Activated naive CD4-positive, alpha-beta T cell treated with anti-CD3 and anti-CD28 coated beads, Interleukin-2, amount 10 ng/mL, durations not matched to agents 7 days and 5 days (primary cell): Measurements from ENCODE around the gene ADORA2A.

Experiments used
- CTCF ChIA-PET: fragments of 350-600 bp; sonication (Branson Sonifier 250); formaldehyde crosslinking; loops from one replicate; lab custom pipeline; 2021; ENCODE audit warnings: antibody characterized with exemption; lab: Charles Lee
- DNase-seq: peaks from one replicate; pipeline ENCODE4 v3.0.0-alpha.2; 2020
- H3K27ac Mint-ChIP-seq: one replicate; pipeline ENCODE4 v1.8.0; 2021; ENCODE audit warnings: mild to moderate bottlenecking, moderate library complexity, mixed read lengths
- H3K27me3 Mint-ChIP-seq: one replicate; pipeline ENCODE4 v1.8.0; 2021; ENCODE audit warnings: mild to moderate bottlenecking, mixed read lengths
- H3K36me3 Mint-ChIP-seq: one replicate; pipeline ENCODE4 v1.8.0; 2021; ENCODE audit warnings: mixed read lengths
- H3K4me1 Mint-ChIP-seq: one replicate; pipeline ENCODE4 v1.8.0; 2021; ENCODE audit warnings: mixed read lengths
- H3K4me3 Mint-ChIP-seq: one replicate; pipeline ENCODE4 v1.8.0; 2021; ENCODE audit warnings: mild to moderate bottlenecking, moderate library complexity, mixed read lengths
- H3K9me3 Mint-ChIP-seq: one replicate; pipeline ENCODE4 v1.8.0; 2021; ENCODE audit warnings: mixed read lengths

The ADORA2A gene

DNA sequence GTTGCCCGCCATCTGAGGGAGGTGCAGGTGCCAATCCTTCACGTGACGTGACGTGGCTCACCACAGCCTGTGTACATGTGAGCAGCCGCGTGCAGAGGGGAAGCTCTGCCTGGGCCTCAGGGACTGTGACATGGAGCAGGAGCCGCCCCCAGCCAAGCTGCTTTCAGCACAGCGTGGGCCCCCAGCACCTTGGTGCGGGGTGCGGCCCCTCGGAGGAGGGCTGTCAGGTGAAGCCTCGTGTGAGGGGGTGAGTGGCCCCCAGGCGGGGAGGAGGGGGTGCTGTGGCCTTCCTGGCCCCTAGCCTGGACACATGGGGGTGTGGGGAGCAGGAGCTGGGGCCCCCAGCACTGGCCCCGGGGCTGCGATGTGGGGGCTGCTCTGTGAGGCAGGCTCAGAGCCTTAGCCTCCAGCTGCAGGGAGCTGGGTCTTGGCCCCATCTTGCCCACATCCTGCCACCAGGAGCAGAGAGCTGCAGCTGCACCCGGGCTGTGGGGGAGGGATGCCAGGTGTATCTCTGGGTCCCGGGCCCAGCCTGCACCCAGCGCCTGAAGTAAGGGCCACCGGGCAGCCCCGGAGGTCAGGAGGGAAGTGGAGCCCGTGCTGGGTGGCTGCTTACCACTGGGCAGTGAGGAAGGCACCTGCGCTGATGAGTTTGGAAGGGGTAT lies at the start of gene ADORA2A:
TSS of gene ADORA2A (plus strand) at position 100 of the 665 bp plus-strand sequence. CDS start 5,806 bp downstream, outside the sequence.
- peaks cover 73% of the 10 kb centered on the region for H3K4me1 Mint-ChIP-seq
- DNase-seq: peak; percentile 92
- peaks cover 11% of the 10 kb centered on the region for H3K36me3 Mint-ChIP-seq
- peaks cover 27% of the 10 kb centered on the region for H3K27me3 Mint-ChIP-seq
- H3K27ac Mint-ChIP-seq: peak within 1 kb of the TSS; percentile 93
- H3K9me3 Mint-ChIP-seq: no peaks in the 10 kb centered on the region
- CTCF ChIA-PET: interaction anchor here (0.8 to 1.7 kb wide), 5 partner anchors 27 to 97 kb away, joined by 3 to 9 read pairs (median 4); no protein-coding TSS in a partner anchor
- peak within 1 kb of the TSS; percentile 83 for H3K4me3 Mint-ChIP-seq

DNA sequence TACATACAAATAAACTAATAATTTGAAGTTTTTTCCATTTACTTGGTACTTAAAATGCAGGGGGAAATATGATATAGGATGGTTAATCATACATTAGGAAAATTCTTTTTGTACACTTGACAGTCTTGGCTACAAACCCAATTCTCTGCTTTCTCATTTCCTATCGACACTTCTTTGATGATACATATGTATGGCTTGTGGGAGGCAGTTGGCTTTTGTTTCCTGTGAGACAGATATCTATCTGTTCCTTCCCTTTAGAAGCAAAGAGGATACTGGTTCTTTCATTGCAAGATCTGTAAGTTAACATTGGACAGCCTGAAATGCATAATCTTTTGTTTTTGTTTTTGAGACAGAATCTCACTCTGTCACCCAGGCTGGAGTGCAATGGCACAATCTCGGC lies 47.9 kb upstream of the ADORA2A start:
- peaks cover 40% of the 10 kb centered on the region for H3K4me1 Mint-ChIP-seq
- no peaks in the 10 kb centered on the region for H3K9me3 Mint-ChIP-seq
- H3K27me3 Mint-ChIP-seq: no peaks in the 10 kb centered on the region
- H3K36me3 Mint-ChIP-seq: peaks cover 40% of the 10 kb centered on the region
- CTCF ChIA-PET: no interaction called here
- H3K4me3 Mint-ChIP-seq: peak overlapping the region; percentile 44
- H3K27ac Mint-ChIP-seq: peak overlapping the region; percentile 90
- DNase-seq: peak; percentile 43

DNA sequence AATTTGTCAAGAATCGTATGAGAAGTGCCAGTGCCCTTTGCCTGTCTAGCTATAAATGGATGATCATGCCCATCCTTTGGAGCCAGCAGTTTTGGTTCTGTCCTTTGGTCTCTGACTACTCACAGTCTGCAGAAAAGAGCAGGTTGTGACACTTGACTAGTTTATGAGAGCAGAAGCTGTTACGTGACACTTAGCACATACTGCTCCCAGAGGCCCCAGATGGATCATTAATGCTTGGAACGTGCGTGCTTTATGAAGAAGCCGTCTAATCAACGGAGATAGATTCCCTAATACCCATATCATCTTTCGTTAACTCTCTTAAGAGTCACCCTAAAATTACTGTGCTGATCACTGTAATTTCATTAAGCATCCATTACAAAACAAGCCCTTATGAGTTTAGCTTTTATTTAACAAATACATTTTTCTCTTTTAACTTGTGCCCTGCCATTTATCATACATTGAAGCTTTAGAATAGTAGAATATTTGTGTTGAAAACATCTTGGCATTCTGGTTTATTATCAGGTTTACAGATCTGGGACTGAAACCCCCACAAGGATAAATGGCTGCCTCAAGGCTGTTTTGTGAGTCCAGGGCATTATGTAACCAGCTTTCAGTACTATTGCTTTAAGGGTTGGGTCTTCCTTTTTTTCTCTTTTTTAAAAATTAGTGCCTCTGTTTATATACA lies 47.0 kb upstream of the ADORA2A start:
- peaks cover 40% of the 10 kb centered on the region for H3K4me1 Mint-ChIP-seq
- H3K27me3 Mint-ChIP-seq: no peaks in the 10 kb centered on the region
- CTCF ChIA-PET: no interaction called here
- no peak for DNase-seq
- H3K27ac Mint-ChIP-seq: peak overlapping the region; percentile 90
- peaks cover 32% of the 10 kb centered on the region for H3K36me3 Mint-ChIP-seq
- H3K9me3 Mint-ChIP-seq: no peaks in the 10 kb centered on the region
- no peak overlapping the region for H3K4me3 Mint-ChIP-seq

DNA sequence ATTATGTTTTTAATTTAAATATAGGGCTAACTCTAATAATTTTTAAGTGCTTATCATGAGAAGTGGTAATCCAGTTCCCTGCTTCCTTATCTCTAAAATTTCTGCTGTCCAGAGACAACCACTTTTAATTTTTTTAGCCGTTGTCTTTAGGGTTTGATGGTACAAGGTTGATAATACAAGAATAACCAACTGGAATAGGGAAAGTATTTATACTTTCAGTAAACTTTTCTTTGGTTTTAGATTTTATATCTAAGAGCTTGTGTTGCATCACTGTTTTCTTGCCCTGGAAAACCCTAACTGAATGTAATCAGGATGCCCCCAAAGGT lies 46.5 kb upstream of the ADORA2A start:
- CTCF ChIA-PET: no interaction called here
- H3K4me1 Mint-ChIP-seq: peaks cover 38% of the 10 kb centered on the region
- H3K27ac Mint-ChIP-seq: no peak overlapping the region
- no peaks in the 10 kb centered on the region for H3K9me3 Mint-ChIP-seq
- H3K27me3 Mint-ChIP-seq: no peaks in the 10 kb centered on the region
- H3K36me3 Mint-ChIP-seq: peaks cover 31% of the 10 kb centered on the region
- no peak overlapping the region for H3K4me3 Mint-ChIP-seq
- no peak for DNase-seq

DNA sequence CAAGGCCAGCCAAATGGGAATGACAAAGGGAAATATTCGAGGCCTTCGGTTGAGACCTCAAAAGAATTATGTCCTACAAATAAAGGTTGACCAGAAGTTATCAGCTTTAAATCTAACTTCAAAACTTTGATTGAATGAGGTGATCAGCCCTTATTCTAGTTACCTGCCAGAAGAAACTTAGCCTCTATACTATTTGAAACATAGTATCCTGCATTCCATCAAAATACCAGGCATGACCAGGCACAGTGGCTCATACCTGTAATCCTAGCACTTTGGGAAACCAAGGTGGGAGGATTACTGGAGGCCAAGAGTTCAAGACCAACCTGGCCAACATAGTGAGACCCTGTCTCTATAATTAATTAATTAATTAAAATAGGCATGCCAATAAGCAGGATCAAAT lies 44.3 kb upstream of the ADORA2A start:
- Mint-ChIP-seq H3K4me3 (no peak overlapping the region), H3K36me3 (peaks cover 17% of the 10 kb centered on the region), H3K27me3 (no peaks in the 10 kb centered on the region), H3K9me3 (no peaks in the 10 kb centered on the region), H3K4me1 (peaks cover 23% of the 10 kb centered on the region), H3K27ac (no peak overlapping the region)
- no peak for DNase-seq
- CTCF ChIA-PET: no interaction called here

DNA sequence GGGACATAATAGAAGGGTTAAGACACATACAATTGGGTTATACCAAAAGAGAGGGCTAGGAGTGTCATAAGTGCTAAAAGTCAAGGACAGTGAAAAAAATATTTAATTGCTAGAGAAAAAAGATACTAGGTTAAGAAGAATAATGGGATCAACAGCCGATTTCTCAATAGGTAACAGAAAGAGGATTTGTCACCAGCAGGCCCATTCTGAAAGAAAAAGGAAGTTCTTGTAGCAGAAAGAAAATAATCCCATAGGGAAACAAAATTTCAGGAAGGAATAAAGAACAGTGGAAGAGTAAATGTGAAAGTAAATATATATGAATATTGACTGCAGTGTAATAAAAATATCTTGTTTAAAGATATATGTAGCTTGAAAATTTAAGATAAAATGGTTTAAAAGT lies 43.3 kb upstream of the ADORA2A start:
- Mint-ChIP-seq H3K4me3 (no peak overlapping the region), H3K9me3 (no peaks in the 10 kb centered on the region), H3K27ac (no peak overlapping the region), H3K27me3 (no peaks in the 10 kb centered on the region), H3K4me1 (peaks cover 15% of the 10 kb centered on the region), H3K36me3 (peaks cover 17% of the 10 kb centered on the region)
- DNase-seq: no peak
- CTCF ChIA-PET: no interaction called here

DNA sequence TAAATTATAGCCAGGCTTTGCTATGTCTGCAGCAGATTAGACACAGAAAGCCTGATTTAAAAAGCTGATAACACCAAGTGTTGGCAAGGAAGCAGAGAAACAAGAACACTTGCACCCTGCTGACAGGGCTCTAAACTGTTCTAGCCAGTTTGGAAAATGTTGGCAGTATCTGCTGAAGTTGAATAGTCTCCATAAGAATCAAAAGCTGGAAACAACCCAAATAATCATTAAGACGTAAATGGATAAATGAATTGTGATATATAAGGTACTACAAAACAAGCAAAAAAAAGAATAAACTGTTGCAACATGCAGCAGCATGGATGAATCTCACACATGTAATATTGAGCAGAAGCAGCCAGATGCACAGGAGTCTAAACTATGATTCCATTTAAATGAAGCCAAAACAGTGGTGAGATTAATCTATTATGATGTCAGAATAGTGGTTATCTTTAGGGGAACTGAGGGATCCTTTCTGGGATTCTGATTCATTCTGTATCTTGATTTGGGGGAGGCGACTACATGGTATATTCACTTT lies 40.4 kb upstream of the ADORA2A start:
- Mint-ChIP-seq H3K27me3 (no peaks in the 10 kb centered on the region), H3K36me3 (peaks cover 17% of the 10 kb centered on the region), H3K27ac (no peak overlapping the region), H3K4me1 (peaks cover 18% of the 10 kb centered on the region), H3K9me3 (no peaks in the 10 kb centered on the region), H3K4me3 (no peak overlapping the region)
- CTCF ChIA-PET: interaction anchor here (0.7 kb wide), 1 partner anchor 180 kb away, joined by 3 read pairs; no protein-coding TSS in a partner anchor
- DNase-seq: no peak

DNA sequence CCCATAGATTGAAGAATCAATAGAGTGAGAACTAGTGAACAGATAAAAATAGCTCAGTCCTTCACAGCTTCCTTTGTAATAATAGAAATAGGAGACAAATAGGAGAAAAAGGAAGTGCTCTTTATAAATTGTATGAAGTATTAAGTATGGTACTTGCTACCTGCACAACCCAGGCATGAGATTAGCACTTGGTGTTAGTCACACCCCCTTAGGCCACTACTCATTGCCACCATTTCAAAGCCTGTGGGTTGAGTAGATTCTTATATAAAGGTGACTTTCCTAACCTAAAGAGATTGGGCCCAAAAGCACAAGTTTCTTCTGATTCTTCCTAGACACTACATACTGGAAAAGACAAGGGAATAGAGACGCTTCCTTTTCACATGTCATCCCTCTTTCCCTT lies 37.7 kb upstream of the ADORA2A start:
- CTCF ChIA-PET: interaction anchor here (0.6 kb wide), 1 partner anchor 1235 kb away, joined by 5 read pairs; no protein-coding TSS in a partner anchor
- no peak overlapping the region for H3K27ac Mint-ChIP-seq

DNA sequence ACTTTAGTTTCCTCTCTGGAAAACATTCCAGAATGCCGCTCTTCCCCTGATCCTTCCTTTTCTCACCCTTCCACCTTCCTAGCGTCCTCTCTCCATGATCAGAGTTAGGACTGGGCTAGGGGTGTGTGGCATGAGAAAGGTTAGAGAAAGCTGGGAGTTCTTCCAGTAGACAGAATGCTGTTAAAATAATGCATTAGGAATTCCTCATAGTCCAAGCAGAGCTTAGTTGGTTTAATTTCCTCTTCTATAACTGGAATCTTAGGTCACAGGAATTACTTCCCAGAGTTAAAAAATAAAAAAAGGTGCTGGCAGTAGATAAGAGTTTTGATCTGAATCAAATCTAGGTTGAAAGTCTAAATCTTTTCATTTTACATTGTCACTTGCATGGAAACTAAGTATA lies 37.2 kb upstream of the ADORA2A start:
- Mint-ChIP-seq H3K9me3 (no peaks in the 10 kb centered on the region), H3K4me1 (peaks cover 27% of the 10 kb centered on the region), H3K36me3 (peaks cover 18% of the 10 kb centered on the region), H3K4me3 (no peak overlapping the region), H3K27me3 (no peaks in the 10 kb centered on the region), H3K27ac (no peak overlapping the region)
- CTCF ChIA-PET: no interaction called here
- no peak for DNase-seq

More for the DNA sequence above, 37.7 kb upstream of the ADORA2A start:
- H3K4me3 Mint-ChIP-seq: no peak overlapping the region
- DNase-seq: no peak
- H3K36me3 Mint-ChIP-seq: peaks cover 17% of the 10 kb centered on the region
- H3K9me3 Mint-ChIP-seq: no peaks in the 10 kb centered on the region
- peaks cover 26% of the 10 kb centered on the region for H3K4me1 Mint-ChIP-seq
- H3K27me3 Mint-ChIP-seq: no peaks in the 10 kb centered on the region

DNA sequence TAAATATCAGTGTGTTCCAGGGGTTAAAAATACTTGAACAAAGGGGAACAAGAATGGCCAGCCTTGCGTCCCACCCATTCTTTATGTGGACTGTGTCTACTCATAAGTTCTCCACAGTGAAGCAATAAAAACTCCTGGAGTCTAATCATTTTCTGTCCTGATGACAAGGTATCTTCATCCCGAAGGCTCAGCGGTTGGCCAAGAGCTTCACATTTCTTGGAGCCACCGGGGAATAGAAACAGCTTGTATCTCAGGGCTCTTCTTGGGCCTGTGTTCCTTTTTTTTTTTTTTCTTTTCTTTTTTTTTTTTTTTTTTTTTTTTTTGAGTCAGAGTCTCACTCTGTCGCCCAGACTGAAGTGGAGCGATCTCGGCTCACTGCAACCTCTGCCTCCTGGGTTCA lies 36.8 kb upstream of the ADORA2A start:
- Mint-ChIP-seq H3K27me3 (no peaks in the 10 kb centered on the region), H3K4me3 (no peak overlapping the region), H3K36me3 (peaks cover 19% of the 10 kb centered on the region), H3K9me3 (no peaks in the 10 kb centered on the region), H3K27ac (no peak overlapping the region), H3K4me1 (peaks cover 29% of the 10 kb centered on the region)
- CTCF ChIA-PET: no interaction called here
- DNase-seq: no peak

DNA sequence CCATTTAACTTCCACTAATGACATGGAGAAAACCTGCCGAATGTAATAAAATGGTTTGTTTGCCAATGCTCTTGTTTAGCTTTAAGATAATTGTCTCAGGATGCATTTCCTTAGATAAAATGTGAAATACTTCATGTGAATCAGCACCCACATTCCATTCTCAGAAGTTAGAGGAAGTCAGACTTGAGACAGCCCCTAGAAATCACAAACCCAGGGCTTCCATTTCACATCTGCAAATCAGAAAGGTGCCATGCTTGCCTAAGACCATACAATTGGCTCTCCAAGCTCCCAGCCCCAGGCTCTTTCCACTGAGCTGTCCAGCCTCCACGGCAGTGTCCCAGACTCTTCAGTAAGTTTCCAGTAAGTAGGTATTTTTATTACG lies 35.6 kb upstream of the ADORA2A start:
- no peak for DNase-seq
- CTCF ChIA-PET: interaction anchor here (1.3 to 1.4 kb wide), 2 partner anchors 111 to 130 kb away, joined by 4 to 5 read pairs; no protein-coding TSS in a partner anchor
- H3K27ac Mint-ChIP-seq: peak overlapping the region; percentile 81
- H3K4me3 Mint-ChIP-seq: no peak overlapping the region
- no peaks in the 10 kb centered on the region for H3K27me3 Mint-ChIP-seq
- H3K9me3 Mint-ChIP-seq: no peaks in the 10 kb centered on the region
- H3K4me1 Mint-ChIP-seq: peaks cover 32% of the 10 kb centered on the region
- peaks cover 25% of the 10 kb centered on the region for H3K36me3 Mint-ChIP-seq

DNA sequence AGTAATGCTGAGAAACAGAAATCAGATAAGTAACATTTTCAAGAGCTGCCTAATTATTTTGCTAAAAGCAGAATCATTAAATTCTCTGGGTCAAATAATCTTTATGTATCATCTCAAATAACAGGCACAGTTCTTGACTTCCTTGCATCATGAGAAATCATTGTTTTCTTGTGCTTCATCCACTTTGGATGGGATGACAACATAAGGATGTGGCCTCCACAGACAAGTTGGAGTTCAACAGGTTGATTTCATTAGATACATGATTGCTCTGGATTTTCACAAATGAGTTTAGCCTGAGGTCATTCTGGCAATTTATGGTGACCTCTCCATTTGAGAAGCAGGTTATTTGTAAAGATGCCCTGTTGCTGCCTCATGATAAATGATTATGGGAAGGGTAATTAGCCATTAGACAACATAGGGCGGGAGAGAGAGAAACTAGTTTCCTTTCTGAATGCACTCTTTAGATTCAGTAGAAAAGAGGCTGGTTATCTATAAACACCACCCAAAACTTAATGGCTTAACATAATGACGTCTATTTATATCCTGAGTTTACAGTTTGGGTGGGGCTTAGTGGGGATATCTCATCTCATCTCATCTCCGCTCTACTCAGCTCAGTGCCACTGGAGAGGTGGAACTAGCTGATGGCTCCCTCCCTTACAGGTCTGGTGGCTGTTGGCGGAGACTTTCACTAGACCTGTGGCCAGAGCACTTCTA lies 35.0 kb upstream of the ADORA2A start:
- peaks cover 32% of the 10 kb centered on the region for H3K4me1 Mint-ChIP-seq
- H3K9me3 Mint-ChIP-seq: no peaks in the 10 kb centered on the region
- no peaks in the 10 kb centered on the region for H3K27me3 Mint-ChIP-seq
- H3K36me3 Mint-ChIP-seq: peaks cover 26% of the 10 kb centered on the region
- no peak overlapping the region for H3K4me3 Mint-ChIP-seq
- CTCF ChIA-PET: interaction anchor here (1.3 to 1.4 kb wide), 2 partner anchors 111 to 129 kb away, joined by 4 to 5 read pairs; no protein-coding TSS in a partner anchor
- DNase-seq: no peak
- peak overlapping the region; percentile 81 for H3K27ac Mint-ChIP-seq

DNA sequence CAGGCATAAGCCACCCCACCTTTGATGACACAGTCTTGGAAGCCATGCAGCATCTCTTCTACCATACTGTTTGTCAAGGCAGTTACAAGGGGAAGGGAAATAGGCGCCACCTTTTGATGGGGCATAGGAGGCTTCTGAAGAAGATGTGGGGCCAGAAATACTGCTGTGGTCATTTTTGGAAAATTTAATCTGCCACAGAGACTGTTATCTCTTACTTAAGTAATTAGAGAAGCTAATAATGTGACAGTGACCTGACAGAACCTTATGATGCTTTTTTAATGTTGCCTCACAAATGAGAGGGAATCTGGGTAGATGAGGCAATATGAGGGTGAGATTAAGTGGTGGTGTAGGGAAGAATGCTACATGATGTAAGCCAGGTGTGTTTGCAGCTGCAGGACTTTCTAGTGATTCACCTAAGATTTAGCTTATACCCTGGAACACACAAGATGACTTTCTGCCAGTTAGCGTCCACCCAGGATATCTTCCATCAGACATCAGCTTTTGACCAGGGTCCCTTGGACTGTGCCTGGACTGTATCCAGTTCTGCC lies 34.3 kb upstream of the ADORA2A start:
- H3K9me3 Mint-ChIP-seq: no peaks in the 10 kb centered on the region
- H3K4me1 Mint-ChIP-seq: peaks cover 36% of the 10 kb centered on the region
- no peaks in the 10 kb centered on the region for H3K27me3 Mint-ChIP-seq
- H3K36me3 Mint-ChIP-seq: peaks cover 28% of the 10 kb centered on the region
- CTCF ChIA-PET: interaction anchor here (0.6 kb wide), 1 partner anchor 9 kb away, joined by 3 read pairs; no protein-coding TSS in a partner anchor
- H3K27ac Mint-ChIP-seq: no peak overlapping the region
- DNase-seq: no peak
- no peak overlapping the region for H3K4me3 Mint-ChIP-seq

DNA sequence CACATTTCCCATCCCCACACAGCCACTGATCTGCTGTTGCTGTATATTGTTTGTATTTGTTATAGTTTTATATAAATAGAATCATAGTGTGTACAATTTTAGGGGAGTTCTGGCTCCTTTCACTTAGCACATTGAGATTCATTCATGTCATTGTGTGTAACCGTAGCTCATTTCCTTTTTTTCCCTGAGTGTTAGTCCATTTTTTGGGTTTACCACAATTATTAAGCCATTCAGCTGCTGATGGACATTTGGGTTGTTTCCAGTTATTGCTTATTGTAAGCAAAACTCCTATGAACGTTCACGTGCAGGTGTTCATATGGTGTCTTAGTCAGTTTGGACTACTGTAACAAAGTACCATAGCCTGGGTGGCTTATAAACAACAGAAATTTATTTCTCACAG lies 33.6 kb upstream of the ADORA2A start:
- CTCF ChIA-PET: interaction anchor here (0.6 kb wide), 1 partner anchor 8 kb away, joined by 3 read pairs; no protein-coding TSS in a partner anchor
- peaks cover 33% of the 10 kb centered on the region for H3K36me3 Mint-ChIP-seq
- no peak overlapping the region for H3K27ac Mint-ChIP-seq
- peaks cover 43% of the 10 kb centered on the region for H3K4me1 Mint-ChIP-seq
- no peak for DNase-seq
- no peaks in the 10 kb centered on the region for H3K9me3 Mint-ChIP-seq
- H3K4me3 Mint-ChIP-seq: no peak overlapping the region
- no peaks in the 10 kb centered on the region for H3K27me3 Mint-ChIP-seq
